HS-5 (cell line): ENCODE measurements around the gene RXFP4.

Source experiments
- DNase-seq: peaks from one replicate; pipeline ENCODE4 v3.0.0-alpha.2; 2012; ENCODE audit warnings: low read depth

RXFP4 gene

DNA sequence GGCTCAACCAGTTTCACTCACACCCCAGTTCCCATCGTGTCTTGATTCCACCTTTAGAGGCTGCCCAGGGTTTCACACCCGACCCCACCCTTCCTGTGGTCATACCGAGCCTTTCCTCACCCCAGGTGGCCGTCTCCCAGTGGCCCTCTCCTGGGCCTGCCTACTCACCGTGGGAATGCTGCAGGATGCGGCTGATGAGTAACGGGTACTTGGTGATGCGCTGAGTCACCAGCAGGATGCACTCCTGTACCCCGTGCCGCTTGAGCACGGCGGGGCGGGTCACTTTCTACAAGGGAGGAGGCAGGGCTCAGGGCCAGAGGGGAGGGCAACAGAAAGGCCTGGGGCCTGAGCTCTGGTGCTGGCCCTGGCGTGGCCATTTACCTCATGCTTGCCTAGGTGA is 20.5 kb downstream of the RXFP4 start:
- peak; percentile 94 for DNase-seq

DNA sequence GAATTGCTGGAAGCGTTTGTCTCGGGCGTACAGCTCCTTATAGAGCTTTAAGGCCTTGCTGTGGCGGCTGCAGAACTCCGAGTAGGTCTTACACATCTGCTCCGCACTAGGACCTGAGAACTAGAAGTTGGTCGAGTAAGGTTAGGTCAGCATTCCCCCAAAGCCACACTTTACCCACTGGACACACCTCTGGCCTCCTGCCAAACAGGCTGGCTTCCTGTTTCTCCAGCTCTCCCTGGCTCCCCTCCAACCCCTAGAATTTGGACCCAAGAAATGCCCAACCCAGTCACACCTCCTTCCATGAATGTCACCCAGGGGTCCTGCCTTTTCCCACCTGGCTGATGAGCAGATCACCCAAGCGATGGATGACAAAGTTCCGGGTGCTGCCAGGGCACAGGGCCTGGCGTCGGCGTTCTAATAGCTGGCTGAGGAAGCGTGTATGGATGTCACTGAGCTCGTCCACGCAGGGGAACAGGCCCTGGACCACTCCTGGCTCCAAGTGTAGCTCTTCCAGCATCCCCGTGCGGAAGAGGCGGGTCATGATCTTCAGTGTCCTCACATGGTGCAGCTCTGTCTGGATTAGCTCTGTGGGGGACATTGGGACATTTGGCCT is 21.3 kb downstream of the RXFP4 start:
- DNase-seq: no peak

DNA sequence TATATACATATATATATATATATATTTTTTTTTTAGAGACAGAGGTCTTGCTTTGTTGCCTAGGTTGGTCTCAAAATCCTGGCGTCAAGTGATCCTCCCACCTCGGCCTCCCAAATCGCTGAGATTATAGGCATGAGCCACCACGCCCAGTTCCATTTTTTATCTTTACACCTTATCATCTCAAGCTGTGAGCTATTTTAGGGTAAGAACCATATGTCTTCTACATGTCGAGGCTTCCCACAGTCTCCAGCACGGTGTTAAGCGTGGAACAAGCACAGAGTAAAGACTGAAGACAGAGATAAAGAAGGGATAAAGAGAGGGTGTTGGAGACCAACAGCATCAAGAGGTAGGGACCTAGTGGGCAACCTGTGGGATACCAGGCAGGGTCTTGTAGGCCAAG is 22.8 kb downstream of the RXFP4 start:
- DNase-seq: no peak

DNA sequence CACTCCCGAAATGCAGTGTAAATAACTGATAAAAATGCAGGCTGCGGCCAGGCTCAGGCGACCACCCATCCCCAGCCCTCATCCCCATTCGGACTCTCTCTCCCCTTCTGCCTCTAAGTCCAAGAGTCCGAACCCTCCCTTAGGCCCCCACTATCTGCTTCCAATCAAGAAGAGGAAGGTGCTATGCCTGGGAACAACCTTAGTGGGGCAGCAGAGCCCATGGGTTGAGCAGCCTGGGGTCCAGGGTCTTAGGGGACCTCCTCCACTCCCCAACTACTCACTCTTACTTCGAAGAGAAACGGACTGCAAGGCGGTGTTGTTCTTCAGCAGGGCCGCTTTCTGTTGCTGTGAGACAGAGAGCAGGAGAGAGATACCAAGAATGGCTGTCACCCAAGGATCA is 24.7 kb downstream of the RXFP4 start:
- DNase-seq: no peak

DNA sequence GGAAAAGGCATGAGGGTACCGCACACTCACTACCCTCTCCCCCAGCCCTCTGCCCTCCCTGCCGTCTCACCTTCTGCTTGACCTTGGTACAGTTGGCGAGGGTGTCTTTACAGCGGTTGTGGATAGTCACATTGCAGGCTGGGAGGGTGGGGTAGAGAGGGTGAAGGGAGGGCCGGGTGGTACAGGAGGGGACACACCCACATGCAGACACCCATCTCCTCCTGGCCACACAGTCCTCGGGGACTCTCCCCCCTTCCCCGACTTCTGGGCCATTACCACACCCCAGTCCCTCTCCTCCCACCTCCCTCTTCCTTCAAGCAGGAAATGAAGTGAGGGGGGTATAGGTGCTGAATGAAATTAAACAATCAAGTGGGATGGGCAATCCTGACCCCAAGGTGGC is 25.3 kb downstream of the RXFP4 start:
- DNase-seq: no peak

DNA sequence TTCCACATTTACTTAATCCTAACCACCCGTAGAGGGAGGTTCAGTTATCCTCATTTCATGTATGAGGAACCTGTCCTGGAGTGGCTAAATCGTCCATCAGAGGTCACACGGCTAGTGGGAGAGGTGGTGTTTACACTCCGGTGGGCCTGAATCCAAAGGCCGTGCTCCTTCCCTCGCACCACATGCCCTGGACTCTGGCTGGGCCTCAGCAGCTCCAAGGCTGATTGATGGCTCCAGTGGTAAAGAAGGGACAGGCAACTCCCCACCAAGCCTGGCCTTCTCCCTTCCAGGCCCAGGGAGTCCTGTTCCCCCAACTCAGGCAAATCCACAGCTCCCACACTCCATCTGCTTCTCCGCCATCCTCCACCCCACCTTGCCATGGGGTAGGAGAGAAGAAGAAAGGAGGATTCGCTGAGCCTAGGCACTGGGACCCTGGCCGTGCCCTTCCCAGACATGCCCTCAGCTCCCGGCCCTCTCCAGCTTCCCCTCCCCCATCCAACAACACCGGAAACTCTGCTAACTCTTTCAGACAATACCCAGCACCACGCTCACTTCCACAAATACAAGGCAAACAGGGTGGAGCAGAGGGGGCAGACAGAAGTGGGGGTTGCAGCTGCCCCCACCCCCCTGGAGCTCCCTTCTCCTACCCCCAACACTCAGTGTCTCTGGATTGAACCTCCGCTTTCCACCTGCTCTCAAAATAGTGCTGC is 26.1 kb downstream of the RXFP4 start:
- no peak for DNase-seq

DNA sequence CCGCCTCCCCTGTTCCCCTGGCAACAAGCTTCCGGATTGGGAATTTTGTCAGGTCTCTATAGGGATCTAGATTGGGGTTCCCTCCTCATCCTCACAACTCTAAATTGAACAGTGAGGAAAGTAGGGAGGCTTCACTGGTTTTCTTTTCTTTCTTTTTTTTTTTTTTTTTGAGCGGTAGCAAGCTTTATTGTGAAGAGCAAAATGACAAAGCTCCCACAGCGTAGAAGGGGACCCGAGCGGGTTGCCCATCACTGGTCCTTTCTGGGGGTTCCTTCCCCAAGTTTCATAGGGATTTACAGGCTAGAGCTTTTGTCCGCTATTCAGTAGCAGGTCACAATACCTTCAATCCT is 26.6 kb downstream of the RXFP4 start:
- no peak for DNase-seq

DNA sequence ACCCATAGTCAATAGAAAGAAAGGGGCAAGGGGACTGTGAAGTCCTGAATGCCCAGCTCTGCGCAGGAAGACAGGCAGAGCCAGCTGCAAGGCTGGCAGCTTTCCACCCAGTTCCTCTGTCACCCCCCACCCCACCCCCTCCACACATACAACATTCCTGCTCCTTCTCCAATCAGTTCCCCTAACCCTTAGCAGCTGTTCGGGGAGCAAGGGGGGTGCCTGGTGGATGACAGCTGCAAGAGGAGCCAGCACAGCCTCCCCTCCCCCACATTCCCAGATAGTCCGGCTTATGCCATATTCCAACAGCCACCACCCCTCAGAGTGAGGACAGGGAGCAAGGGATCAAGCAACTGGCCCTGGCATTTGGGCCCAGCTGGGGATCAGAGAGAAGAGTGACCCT is 27.2 kb downstream of the RXFP4 start:
- no peak for DNase-seq

DNA sequence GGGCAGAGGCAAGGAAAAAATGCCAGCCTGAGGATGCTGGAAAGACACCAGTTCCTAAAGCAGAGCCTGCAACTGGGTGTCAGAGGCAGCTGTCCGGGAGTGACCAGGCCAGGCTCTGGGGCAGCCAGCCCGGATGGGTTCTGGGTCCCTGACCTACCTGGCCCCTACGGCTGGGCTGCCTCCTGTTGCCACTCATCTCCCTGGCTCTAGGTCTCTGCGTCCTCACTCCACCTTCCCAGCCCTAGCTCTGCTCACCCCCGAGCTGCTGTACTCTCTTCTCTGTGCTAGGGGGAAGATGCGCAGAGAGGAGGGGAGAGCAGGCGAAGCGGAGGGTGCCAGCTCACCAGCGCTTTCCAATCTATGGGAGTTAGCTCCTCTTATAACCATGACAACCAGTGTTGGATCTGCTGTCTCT is 27.9 kb downstream of the RXFP4 start:
- DNase-seq: no peak

DNA sequence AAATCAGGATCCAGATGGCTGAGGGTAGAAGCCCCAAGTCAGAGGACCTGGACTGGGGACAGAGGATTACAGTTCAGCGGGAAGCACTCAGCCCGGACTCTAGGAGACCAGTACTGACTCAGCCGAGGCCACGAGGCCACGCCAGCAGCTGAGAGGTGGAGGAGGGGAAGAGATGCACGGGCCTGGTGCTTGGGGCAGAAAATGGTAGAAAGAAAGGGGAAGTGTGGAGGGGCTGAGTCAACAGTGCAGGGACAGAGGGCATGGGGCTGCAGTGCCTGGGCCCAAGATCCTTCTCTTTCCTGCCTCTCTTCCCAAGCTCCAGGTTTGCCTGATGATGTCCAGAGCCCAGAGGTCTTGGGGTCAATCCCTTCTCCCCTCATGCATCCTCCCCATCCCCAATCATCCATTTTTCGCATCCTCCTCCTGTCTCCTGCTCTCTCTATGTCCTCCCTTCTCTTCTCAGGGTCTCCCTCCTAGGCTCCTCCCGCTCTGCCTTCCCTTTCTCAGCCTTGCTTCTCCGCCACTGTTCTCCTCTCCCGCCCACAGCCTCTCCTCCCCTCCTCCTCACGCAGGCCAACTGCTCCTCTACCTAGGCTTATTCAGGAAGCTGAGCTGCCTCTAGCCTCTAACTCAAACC is 29.2 kb downstream of the RXFP4 start:
- peak; percentile 57 for DNase-seq

DNA sequence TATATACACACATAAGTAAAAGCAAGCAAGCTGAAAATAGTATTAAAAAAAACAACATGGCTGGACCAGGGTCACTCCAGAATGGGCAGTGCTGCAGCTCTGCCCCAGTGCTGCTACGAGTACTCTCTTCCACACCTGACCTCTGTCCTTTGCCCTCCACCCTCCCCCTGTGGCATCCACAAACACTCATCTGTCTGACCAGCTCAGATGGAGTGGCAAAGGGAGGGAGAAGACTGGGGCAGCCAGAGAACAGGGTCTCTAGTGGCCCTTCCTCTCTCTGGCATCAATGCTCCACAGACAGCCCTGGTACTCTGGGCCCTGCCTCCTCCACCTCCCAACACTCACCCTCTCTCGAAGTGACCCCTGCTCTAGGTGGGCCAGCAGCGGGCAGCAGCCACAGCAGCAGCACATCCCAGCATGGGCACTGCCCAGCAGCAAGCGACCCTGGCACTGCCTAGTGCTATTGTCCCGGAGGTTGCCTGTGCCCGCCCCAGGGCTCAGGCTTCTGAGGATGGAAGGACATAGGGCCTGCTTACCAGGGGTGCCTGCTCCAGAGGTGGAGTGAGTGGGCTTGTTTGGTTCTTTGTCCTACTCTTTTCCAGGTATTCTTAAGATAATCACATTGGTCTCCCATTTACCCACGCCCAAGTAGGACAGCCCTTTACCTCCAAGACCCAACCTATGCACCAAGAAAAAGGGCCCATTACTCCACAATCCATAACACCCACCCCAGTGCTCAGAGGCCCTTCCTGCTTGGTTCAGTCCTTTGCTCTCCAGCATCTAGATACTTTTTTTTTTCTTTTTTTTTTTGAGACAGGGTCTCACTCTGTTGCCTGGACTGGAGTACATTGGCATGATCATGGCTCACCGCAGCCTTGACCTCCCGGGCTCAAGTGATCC is 30.7 kb downstream of the RXFP4 start:
- DNase-seq: no peak

DNA sequence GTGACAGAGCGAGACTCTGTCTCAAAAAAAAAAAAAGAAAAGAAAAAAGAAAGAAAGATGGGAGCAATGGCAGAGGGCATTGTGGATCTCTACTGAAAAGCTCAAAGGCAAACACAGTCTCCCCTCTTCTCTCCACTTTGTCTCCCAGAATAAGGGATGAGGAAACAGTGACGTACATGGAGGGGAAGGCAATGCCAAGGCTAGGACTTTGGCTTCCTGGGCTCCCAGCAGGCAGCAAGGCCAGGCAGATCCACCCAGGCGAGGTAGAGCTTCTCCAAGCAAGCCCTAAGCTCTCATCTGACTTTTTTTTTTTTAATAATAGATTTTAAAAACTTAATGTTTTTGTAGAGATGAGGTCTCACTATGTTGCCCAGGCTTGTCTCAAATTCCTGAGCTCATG is 32.3 kb downstream of the RXFP4 start:
- DNase-seq: no peak

DNA sequence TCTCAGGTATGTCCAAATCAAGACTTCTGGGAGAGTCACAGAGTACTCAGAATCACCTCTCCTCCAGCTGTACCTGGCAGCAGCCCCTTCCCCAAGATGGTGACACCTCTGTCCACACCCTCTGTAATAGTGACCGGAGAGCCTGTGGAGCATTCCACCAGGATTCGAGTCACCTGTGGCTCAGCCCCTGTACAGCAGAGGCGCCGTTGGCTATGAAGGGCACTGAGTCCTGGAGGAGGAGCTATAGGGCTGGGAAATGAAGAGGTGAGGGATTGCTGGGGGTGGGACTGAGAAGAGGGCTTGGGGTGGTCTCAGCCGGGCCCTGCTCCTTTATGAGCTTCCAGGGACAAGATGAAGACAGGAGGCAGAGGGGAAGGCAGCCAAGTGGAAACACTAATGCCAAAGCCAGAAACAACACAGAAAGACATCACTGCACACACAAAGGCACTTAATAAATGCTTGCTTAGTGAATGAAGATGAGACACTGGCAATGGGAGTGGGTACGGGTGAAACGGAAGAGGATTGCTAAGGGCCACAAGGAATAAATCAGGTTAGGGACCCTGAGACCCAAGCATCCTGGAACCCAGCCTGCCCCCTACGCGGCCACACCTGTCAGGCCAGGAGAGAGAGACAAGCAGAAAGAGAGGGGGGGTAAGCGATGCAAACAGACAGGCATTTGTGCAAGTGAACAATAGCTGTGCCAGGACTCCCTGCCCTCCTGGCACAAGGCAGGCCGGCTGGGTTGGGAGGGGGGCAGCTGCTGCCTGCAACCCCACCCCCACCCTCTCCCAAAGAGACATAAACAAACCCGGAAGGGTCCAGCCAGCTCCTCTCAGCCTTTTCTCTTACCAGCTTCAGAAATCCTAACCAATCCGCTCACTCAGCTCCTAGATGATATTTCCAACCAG is 33.0 kb downstream of the RXFP4 start:
- no peak for DNase-seq

DNA sequence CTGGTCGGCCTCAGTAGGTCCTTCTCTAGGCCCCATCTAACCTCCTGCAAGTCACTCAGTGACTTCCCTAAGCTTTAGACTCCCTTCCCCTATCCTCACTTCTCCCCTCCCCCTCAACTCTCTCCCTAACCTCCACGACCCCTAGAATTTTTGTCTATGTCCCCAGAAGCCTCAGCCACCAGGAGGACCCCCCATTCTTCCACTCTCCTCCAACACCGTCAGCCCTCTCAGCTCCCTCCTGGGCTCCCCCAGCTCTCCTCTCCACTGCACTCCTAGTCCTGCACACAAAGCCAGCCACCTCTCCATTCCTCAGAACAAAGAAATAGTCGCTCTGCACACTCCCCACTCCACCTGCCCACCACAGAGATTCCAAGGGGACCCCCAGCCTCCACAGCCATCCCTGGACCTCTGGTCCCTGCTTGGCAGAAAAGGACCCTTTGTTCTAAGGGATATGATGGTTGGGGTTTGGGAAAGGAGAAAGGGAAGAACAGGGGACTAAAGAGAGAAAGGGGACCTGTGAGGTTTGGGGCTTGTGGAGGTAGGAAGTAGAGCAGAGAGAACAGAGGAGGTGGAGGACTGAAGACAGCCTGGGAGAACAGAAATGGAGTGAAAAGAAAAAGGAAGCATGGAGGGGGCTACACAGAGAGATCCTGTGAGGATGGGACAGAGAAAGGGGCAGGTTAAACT is 34.1 kb downstream of the RXFP4 start:
- no peak for DNase-seq

DNA sequence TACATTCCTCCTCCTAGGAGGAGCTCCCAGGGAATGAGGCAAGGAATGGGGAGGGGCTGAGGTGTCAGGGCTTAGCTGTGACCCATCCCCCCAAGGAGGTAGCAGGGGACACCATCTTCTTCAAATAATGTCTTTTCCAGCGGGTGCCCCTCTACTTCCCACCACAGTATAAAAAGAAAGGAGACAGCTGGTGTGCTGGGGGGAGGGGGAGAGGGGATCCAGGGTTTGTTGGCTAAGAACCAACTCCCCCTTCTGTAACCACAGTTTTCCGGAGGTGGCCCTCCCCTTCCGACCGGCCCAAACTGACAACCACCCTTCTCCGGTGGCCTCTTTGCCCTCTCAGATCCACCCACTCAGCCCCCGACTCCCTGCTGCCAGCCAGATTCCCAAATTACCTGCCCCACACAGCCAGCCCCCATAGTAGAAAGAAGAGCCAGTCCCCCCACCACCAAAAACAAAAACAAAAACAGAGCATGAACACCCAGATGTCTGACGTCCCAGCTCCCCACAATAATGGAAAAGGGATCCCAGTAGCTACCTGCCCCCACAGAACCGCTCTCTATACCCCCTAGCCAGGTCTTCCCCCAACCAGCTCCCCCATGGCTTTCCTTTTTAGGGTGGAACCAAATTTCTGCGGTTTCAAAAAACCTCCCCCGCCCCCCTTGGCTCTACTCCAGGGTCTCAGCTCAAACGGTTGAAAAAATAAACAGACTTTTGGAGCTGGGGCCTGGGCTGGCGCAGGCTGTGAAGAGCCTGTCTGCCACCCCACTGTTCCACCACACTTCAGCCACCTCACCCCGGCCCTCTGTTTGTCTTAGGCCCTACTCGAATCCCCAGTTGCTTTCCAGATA is 34.8 kb downstream of the RXFP4 start:
- DNase-seq: no peak

DNA sequence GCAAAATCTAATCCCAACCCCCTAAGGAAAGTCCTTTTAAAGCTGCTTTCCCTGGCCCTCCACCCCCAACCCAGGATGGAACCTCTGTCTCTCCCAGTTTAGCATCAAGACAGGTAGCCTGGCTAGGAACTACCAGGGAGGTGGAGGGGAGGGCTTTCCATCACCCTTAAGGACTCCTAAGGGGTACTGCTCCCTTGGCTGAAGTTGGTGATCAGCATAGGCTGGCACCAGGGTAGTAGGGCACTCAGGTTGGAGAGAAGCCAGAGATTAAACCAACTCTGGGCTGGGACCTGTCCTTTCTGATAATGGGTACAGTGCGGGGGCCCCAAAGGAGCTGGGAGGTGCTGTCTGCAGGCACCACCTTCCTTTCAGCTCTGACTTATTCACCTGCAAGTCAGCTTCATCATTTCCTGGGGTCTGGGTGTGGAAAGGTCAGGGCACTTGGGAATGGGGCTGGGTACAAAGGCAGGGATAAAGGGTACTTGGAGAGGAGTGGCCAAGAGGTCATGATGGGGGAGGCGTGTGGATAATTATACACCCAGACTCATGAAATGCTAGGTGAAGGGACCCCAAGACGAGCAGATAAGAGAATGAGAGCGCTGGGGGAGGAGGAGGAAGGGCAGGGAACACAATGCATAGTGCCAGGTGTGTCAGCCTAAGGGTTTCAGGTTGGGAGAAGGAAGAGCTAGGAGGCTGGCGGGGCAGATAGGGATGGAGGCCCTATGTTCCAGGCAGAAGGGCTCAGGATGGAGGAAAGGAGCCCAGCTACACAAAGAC is 35.7 kb downstream of the RXFP4 start:
- DNase-seq: no peak

DNA sequence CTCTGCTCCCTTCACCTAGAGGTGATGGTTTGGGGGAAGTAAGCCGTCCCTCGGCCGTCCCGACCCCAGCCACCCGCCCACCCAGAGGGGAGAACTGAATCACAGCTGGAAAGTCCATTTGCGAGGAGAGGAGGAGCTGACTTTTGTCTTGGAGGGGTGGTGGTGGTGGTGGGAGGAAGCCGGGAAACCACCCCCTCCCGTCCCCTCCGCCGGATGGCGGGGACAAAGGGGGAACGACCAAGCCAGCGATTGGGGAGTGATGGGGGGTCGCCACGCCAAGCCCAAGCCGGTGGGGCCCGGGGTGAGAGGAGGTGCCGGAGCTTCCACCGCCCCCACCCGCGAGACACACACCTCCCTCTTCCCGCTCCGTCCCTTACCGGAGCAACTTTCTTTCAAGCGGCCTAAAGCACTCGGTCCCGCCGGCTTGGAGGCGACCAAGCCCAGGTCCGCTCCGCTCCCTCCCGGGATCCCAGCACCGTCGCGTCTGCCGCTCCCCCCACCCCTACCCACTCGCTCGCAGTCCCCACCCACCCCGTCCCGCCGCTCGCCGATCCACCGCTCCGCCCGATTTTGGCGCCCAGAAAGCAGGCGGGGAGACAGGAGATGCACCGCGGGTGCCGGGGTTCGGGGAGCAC is 36.4 kb downstream of the RXFP4 start:
- DNase-seq: no peak

DNA sequence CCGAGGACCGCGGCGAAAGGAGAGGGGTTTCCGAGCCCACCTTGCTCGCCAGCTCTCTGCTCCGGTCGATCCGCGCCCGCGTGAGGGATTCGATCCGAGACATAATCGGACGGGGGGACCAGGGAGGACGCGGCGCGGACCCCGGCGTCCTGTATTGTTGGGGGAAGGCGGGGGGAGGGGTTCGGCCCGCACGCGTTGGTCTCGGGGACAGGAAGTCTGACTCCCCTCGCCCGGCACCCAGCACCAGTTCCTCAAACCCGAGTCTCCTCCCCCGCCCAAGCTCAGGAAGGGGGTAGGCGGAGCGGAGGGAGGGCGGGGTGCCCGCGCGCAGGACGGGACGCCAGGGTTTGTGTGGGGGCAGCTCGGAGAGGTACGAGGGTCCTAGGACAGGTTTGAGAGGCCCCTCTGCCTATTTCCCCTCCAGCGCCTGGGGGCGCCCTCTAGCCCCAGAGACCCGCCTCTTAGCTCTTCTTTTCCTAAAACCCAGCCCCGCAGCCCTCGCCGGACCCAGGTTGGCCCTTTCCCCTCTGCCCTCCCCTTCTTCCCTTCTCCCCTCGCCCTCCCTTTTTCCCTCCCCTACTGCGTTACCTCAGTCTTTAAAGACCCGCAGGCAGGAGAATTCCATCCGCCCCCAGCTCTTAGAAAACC is 37.0 kb downstream of the RXFP4 start, which contains the start of gene ARHGEF2:
ARHGEF2 (minus strand) TSS at position 223 of the 648 bp plus-strand sequence; CDS start at position 103, 120 bp downstream.
- peak; percentile 33 for DNase-seq
